Urinary bladder (tissue), 2 donors: ENCODE measurements around the gene SSTR1. TPM values are rescaled to one million over a fixed set of nuclear protein-coding genes. Genes with fewer than 3 reads are reported as not detected.

Experiments used
- polyA plus RNA-seq: library from polyadenylated mRNA; stranded (reverse); fragments of 200-250 nt; gene quantifications from one replicate; pipeline ENCODE4 v1.2.3, GENCODE V29; 2013
- total RNA-seq: library from RNA; depleted of rRNA; stranded (reverse); fragments of >200 nt; gene quantifications from one replicate; pipeline ENCODE4 v1.2.3, GENCODE V29; 2014
- donor health status: healthy.

The SSTR1 gene
- total and polyA plus RNA-seq, 2 donors, result 0.37 to 2.6 TPM

Other genes starting within 250 kb of the SSTR1 start
- 27.5 TPM for gene CLEC14A, start 48.2 kb downstream of the SSTR1 start, total RNA-seq
- gene CLEC14A, start 48.2 kb downstream of the SSTR1 start, polyA plus RNA-seq, result 56.8 TPM